NK-92 treated with Interleukin-12 subunit alpha and Interleukin-12 subunit beta, amount 100 ng/mL, for 24 hours (cell line): ENCODE data around the gene KRTAP12-2.
A peak's percentile ranks its signal among the peaks of the same experiment; 100 is the strongest.

Experiments
- DNase-seq: peaks from one replicate; lab custom pipeline; 2025; lab: John Stamatoyannopoulos, UW

The KRTAP12-2 gene

DNA sequence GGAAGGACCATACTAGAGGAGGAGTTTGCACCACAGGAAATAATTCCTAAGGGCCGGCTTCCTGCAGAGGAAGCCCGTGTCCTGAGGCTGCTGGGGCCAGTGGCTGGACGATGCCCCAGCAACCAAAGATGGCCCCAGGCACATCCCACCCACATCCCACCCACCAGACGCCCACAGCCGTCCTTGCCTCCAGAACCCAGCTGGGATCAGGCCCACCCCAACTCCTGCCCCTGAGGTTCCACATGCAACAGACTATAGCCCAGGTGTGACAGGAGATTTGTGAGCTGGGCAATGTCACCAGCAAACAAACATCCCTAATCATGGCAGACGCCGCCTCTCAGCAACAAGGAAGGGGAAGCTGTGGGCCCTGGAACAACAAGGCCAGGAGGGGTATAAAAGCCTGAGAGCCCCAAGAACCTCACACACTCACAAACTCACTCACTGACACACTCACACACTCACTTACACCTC is 40.0 kb downstream of the KRTAP12-2 start, which contains the start of gene KRTAP10-9:
TSS of gene KRTAP10-9 (plus strand) at position 421 of the 471 bp plus-strand sequence. CDS start 79 bp downstream, outside the sequence.
- DNase-seq, result no peak

DNA sequence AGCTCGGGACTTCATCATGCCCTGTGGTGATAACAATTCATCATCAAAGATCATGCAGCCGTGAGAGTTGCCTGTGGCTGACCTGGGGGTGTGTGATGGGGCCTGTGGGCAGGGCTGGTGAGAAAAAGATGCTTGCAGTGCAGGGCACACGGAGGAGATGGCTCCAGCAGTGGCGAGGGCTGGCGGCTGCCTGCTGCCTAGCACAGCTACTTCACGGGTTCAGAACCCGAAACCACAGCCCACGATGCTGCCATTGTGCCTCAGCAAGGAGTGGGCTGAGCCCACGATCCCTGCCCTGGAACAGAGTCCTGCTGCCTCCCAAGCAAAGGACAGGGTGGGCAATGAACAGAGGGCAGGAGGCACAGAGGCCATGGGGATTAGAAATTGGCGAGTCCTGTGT is 40.5 kb downstream of the KRTAP12-2 start:
- DNase-seq, result no peak

DNA sequence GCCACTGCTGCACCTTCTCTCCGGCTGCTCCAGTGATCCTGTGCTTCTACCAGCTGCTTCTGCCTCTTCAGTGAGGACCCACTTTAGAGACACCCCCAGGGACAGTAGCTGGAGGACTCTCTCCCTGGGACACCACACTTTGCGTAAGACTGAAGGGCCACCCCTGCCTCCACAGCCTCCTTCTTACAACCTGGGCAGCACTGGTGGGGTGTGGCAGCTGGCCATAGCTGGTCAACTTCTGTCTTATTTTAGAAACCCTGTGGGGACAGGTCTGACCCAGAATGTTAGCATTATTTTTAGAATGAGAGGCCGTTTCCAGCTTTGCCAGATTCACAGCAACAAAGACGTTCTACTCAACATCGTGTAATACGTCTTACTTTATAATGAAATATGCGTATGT is 41.0 kb downstream of the KRTAP12-2 start:
- DNase-seq, result no peak

DNA sequence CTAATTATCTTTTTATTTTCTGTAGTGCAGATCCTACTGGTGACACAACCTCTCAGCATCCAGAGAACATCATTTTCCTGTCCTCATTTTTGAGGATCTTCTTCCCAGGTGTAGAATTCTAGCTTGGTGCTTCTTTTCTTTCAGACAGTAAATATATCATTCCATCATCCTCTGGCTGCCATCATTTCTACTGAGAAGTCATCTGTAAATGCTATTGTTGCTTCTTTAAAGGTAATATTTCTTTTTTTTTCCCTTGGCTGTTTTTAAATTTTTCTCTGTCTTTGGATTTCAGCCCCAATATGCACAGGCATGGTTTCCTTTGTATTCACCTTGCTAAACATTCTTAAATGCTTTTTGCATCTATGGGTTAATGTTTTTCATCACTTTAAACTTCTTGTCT is 43.2 kb downstream of the KRTAP12-2 start:
- no peak for DNase-seq

DNA sequence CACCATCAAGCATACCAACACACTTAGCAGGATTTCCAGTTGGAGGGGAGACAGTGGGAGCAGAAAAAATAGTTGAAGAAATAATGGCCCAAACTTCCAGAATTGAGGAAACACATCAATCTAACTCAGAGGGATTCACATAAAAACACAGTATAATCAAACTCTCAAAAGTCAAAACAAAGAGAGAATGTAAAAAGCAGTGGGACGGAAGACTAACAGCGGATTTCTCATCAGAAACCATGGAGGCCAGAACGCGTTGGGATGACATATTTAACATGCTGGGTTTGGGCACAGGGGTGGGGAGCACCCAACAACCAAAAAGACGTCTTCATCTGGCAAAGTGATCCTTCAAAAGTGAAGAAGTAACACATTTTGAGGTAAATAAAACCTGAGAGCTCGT is 46.8 kb downstream of the KRTAP12-2 start:
- no peak for DNase-seq

DNA sequence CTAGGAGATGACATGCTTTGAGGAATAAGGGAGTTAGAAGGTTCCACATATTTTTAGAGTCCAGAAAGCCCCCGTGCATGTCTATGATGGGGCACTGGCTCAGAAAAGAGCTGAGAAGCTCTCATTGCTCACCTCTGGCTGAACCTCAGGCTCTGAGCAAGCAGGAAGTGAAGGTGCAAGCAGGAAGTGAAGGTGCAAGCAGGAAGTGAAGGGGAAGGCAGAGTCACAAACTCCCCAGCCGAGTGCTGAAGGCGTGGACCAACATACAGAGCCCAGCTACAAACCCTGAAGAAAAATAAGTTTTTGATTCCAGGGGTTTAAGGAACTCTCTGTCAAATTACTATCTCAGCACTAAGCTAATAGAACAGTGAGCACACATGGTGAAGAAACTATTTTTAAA is 47.8 kb downstream of the KRTAP12-2 start:
- peak; percentile 50 for DNase-seq

DNA sequence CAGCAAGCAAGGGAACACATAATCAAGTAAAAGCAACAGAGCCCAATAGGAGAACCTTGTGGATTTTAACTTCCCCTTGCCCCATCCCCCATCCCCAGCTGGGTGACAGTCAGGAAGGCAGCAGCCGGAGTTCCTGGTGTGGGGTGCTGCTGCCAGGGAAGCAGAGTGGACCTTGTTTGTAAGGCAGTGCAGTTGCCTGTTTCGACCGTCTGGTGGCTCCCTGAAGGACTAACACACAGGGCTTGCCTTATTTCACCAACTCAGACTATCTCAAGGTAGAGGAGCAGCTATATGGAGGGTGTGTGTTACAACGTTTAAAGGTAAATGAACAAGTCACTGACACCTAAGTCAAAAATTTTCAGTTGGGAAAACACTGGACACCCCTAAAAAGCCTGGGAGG is 48.2 kb downstream of the KRTAP12-2 start:
- no peak for DNase-seq

DNA sequence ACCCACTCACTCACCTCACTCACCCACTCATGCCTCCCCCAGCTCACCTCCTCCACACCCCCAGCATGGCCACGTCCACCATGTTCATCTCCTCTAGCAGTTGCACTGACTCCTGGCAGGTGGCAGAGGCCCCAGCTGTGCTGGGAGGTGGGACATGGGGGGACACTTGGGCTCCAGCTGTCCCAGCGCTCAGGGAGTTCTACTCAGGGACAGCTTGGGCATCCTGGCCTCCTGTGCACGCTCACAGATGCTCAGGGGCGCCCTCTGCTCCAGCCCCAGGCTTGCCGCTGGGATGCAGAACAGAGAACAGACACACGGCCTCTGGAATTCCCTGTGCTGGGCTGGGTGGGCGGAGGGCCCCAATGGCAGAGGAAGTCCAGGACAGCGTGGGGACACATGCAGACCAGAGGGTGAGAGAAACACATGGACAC is 49.6 kb downstream of the KRTAP12-2 start:
- no peak for DNase-seq

DNA sequence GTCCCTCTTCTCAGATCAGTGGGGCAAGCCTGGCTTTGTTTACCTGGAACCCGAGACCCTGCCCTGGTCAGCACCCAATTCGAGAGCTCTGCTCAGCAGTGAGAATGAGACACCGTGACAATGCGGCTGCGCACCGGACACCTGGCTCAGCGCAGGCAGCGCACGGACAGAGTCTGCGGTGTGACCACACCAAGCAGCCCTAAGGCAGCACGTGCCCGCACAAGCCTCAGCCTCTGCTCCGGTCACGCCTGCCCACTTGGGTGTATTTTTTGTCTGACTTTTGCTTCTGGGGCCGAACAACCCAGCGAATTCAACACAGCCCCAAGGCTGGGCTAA is 50.2 kb downstream of the KRTAP12-2 start:
- DNase-seq, result no peak
